Measurements from ENCODE around the gene RFESD. TPM values are rescaled to one million over a fixed set of nuclear protein-coding genes. Genes with fewer than 3 reads are reported as not detected.

The RFESD gene
- total and polyA plus RNA-seq, 10 of the 15 experiments (the other 5 are each of a cell fraction or from before 2014, with no cell fraction given), result 1.9 to 14.7 (median 4.9) TPM

DNA sequence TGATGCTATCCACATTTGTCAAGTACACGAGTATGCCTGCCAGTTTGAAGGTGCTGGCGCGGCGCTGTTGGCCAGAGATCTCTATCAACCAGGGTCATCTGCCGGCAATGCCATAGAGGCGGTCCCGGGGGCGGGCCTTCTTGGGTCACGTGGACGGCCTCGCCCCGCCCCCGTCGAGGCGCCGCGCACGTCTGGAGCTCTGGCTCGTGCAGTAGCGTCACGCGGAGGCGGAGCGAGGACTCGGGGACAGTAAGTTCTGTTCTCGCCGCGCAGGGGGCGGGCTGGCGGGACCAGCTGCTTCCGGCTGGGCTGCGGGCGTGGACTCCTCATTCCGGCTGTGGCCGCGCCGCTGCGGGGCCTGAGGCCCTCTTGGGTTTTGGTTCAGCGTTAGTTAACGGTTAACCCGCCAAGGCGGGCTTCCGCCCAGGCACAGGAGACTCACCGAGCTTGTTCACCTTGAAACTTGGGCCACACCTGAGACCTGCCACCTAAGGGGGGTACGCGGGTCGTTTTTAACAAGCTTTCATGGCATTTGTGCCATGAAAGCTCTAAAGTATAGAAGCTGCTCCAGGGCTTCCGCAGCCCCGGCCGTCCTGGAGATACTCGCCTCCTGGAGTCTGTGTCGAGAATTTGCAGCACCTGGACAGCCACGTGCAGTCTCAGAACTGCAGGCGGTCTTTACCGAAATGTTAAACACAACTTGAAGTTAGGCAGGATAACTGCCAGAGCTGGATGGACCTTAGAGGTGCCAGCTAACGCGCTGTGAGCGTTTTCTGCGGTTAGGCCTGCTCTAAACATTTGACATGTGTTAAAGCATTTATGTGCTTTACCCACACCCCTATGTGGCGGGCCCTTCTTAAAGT lies at the start of gene RFESD (continued):
- TF ChIP-seq POLR2A (IDR thresholded peaks at IDR 0.05; ENCODE audit: low read depth, low read length), result peak; percentile 88
- TF ChIP-seq, protein P1, sequence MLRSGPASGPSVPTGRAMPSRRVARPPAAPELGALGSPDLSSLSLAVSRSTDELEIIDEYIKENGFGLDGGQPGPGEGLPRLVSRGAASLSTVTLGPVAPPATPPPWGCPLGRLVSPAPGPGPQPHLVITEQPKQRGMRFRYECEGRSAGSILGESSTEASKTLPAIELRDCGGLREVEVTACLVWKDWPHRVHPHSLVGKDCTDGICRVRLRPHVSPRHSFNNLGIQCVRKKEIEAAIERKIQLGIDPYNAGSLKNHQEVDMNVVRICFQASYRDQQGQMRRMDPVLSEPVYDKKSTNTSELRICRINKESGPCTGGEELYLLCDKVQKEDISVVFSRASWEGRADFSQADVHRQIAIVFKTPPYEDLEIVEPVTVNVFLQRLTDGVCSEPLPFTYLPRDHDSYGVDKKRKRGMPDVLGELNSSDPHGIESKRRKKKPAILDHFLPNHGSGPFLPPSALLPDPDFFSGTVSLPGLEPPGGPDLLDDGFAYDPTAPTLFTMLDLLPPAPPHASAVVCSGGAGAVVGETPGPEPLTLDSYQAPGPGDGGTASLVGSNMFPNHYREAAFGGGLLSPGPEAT (IDR thresholded peaks at IDR 0.05; ENCODE audit: low read depth), result peak; percentile 36; the same call in 1 of the 2 replicates
- no peak for TF ChIP-seq EED (IDR thresholded peaks at IDR 0.05; ENCODE audit: low read depth)
- no peak for TF ChIP-seq KDM1A (IDR thresholded peaks at IDR 0.05; ENCODE audit: borderline replicate concordance)
- no peak for TF ChIP-seq NFIC (IDR thresholded peaks at IDR 0.05; ENCODE audit: low read depth, low read length)
- 0 out of 2 replicates have a peak, but pooled peaks have one; percentile 49 for TF ChIP-seq NBN (IDR thresholded peaks at IDR 0.05)
- TF ChIP-seq EGR1 (IDR thresholded peaks at IDR 0.05; ENCODE audit: borderline replicate concordance in 1 of 2, low read depth in 2 of 2, low read length in 2 of 2), result peak in 1 of 2 experiments; percentile 87; a peak in 2 of 3 replicates
- TF ChIP-seq RELA (IDR thresholded peaks at IDR 0.05; ENCODE audit: borderline replicate concordance, partially characterized antibody), result peak; percentile 40
- TF ChIP-seq FOS (IDR thresholded peaks at IDR 0.05; ENCODE audit: borderline replicate concordance, extremely low read depth, insufficient read length), result no peak
- TF ChIP-seq ZNF274 (IDR thresholded peaks at IDR 0.05; ENCODE audit: insufficient read depth, insufficient read length), result no peak
- TF ChIP-seq CBX5 (IDR thresholded peaks at IDR 0.05; ENCODE audit: low read depth), result no peak
- peak; percentile 48; the same call in 1 of the 2 replicates for TF ChIP-seq ZNF217 (IDR thresholded peaks at IDR 0.05)
- no peak for TF ChIP-seq FOXM1 (IDR thresholded peaks at IDR 0.05; ENCODE audit: low read depth, low read length)
- TF ChIP-seq, protein P2, sequence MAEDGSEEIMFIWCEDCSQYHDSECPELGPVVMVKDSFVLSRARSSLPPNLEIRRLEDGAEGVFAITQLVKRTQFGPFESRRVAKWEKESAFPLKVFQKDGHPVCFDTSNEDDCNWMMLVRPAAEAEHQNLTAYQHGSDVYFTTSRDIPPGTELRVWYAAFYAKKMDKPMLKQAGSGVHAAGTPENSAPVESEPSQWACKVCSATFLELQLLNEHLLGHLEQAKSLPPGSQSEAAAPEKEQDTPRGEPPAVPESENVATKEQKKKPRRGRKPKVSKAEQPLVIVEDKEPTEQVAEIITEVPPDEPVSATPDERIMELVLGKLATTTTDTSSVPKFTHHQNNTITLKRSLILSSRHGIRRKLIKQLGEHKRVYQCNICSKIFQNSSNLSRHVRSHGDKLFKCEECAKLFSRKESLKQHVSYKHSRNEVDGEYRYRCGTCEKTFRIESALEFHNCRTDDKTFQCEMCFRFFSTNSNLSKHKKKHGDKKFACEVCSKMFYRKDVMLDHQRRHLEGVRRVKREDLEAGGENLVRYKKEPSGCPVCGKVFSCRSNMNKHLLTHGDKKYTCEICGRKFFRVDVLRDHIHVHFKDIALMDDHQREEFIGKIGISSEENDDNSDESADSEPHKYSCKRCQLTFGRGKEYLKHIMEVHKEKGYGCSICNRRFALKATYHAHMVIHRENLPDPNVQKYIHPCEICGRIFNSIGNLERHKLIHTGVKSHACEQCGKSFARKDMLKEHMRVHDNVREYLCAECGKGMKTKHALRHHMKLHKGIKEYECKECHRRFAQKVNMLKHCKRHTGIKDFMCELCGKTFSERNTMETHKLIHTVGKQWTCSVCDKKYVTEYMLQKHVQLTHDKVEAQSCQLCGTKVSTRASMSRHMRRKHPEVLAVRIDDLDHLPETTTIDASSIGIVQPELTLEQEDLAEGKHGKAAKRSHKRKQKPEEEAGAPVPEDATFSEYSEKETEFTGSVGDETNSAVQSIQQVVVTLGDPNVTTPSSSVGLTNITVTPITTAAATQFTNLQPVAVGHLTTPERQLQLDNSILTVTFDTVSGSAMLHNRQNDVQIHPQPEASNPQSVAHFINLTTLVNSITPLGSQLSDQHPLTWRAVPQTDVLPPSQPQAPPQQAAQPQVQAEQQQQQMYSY (CRISPR knock-in tag; IDR thresholded peaks at IDR 0.05), result no peak
- TF ChIP-seq NRF1 (conservative IDR thresholded peaks at IDR 0.05; ENCODE audit: low read depth, low read length), result peak; percentile 35; the same call in 1 of the 2 replicates
- peak; percentile 48; the same call in 1 of the 2 replicates for TF ChIP-seq PAX5 (IDR thresholded peaks at IDR 0.05; ENCODE audit: borderline replicate concordance, low read depth, low read length)
- TF ChIP-seq BHLHE40 (IDR thresholded peaks at IDR 0.05; ENCODE audit: borderline replicate concordance in 1 of 2, low read depth in 2 of 2, low read length in 1 of 2), result peak; percentile 97 to 99
- TF ChIP-seq TCF12 (IDR thresholded peaks at IDR 0.05; ENCODE audit: low read depth, low read length), result peak; percentile 90
- TF ChIP-seq, protein P3, sequence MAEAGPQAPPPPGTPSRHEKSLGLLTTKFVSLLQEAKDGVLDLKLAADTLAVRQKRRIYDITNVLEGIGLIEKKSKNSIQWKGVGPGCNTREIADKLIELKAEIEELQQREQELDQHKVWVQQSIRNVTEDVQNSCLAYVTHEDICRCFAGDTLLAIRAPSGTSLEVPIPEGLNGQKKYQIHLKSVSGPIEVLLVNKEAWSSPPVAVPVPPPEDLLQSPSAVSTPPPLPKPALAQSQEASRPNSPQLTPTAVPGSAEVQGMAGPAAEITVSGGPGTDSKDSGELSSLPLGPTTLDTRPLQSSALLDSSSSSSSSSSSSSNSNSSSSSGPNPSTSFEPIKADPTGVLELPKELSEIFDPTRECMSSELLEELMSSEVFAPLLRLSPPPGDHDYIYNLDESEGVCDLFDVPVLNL (IDR thresholded peaks at IDR 0.05; ENCODE audit: low read depth, low read length), result 0 out of 2 replicates have a peak, but pooled peaks have one; percentile 18
- TF ChIP-seq PAX8 (IDR thresholded peaks at IDR 0.05), result no peak

Measured in GM12878 (cell line).